GM18873 (cell line): ENCODE results near the gene NFKB2.

Source experiments
- ATAC-seq: cut with Tn5 transposase; IDR thresholded peaks from one replicate; pipeline ENCODE4 v1.9.1; 2021; ENCODE audit warnings: mild to moderate bottlenecking, moderate library complexity, moderate number of reproducible peaks; ENCODE audit not compliant: unreplicated experiment, low FRiP score

The NFKB2 gene

DNA sequence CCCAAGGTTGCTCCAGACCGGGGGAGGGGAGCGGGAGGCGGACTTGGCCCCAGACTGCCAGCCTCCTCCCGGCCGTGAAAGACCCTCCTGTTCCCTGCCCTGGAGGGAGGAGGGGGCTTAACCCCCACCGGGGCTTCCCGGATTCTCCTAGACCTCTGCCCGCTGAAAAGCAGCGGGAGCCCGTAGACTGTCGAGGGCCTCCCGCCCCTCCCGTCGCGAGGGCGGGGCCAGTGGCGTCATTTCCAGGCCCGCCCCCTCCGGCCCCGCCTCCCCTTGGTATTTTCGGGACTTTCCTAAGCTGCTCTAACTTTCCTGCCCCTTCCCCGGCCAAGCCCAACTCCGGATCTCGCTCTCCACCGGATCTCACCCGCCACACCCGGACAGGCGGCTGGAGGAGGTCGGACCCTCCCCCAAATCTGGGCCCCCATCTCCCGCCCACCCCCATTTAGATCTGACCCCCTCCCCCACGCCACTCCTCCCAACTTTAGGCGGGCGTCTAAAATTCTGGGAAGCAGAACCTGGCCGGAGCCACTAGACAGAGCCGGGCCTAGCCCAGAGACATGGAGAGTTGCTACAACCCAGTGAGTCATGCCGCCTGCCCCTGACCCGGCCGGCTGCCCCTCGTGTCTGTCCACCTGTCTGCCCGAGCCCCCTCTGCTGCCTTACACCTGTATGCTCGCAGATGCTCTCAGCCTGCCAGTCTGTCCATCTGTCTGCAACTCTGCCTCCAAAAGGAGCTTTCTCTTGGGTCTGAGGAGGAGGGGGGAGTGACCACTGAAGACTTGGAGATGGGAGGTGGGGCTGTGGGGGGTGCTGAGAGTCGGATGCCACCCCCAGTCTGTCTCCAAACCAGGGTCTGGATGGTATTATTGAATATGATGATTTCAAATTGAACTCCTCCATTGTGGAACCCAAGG lies at the start of gene NFKB2:
Gene NFKB2 (plus strand): TSS at position 306 of the 917 bp plus-strand sequence. CDS start 255 bp downstream, at position 561.
- no peak for ATAC-seq

DNA sequence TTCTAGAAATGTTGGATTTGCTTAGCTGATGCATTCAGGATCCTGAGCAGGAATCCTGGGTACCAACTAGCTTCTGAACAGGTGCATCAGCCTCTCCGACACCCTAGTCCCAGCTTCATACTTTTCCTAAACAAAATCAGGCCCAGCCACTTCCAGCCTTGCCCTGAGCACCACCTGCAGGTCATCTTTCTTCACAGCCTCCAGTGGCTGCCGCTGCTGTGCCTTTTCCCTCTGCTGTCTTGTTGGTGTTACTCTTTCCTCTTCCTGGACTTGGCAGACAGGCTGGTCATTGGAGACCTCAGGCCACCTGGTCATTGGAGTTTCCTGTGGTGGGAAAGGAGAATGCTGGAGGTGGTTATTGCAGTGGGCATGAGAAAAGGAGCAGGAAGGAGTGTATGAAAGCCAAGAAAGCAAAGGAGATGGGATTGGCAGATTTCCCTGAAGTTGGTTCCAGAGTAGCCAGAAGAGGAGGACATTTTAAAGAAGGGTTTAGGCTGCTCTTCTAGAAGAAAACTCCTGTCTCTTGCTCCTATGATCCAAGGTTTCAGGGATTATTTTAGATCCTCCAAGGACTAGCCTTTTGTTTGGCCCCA lies 48.2 kb upstream of the NFKB2 start:
- ATAC-seq, result no peak

DNA sequence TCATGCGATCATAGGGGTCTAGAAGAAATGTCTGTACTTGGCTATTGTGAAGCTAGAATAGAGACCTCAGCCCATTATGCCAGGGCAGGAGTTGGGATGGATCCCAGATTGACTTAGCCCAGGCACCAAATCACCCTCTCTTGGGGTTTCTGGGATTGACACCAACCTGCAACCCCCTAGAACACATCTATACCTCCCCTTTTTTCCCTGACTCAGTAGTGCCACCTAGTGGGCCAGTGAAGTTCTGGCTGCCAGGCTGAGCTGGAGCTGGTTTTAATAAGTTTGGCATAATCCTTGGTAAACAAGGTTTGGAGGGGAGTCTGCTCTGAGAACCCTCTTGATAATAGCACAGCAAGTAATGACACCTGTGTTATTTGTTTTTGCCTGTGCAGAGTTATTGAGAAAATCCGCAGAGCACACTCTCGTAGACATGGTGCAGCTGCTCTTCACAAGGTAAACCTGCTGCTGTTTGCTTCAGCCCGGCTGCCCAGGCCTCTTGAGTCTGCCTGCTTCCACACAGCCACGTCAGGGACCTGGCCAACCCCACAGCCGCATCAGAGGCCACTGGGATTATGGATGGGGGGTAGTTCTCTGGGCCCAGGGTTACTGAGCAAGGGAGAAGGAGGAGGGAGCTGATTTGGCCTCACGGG lies 43.3 kb upstream of the NFKB2 start:
- no peak for ATAC-seq

DNA sequence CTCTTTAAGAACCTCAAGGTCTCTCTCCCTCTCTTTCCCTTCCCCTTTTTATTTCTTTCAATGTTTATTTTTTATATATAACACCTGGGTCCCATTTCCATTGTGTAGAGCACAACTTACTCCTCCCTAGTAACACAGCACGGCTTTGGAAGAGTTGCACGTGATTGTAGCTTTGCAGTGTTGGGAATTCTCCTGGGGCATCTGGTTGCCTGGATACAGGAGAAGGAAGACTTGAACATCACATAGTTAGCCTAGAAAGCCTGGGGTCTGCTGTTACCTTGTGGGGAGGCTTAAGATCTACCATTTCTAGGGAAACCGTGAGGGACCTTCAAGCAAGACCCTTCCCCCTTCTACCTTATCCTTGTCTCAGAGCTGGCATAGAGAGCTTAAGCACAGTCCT lies 41.1 kb upstream of the NFKB2 start:
- ATAC-seq, result no peak

DNA sequence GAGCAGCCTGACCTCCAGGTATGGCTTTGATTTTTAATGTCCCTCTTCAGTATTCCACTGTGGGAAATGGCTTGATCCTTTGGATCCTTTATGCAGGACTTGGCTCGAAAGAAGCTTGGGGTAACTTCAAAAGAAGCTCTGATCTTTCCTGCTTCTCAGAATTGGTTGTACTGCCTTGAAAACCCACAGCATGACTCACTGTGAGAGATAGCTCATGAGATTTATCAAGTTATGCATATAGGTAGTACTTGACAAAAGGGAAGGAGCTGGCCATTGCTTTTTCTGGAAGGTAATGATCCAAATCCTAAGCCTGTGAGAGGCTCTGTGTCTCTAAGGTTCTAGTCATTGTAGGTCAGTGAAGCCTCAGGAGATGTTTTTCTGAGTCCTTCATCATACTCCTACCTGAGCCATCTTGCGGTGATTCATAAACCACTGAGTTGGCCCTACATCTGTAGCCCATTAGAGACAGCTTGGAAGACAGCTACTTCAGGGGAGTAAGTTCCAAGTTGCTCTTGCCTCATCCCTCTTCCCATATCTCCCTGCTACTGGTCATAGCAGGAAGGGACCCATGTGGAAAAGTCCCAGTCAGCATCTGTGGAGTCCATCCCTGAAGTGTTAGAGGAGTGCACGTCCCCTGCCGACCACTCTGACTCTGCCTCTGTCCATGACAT lies 36.7 kb upstream of the NFKB2 start:
- ATAC-seq, result no peak

DNA sequence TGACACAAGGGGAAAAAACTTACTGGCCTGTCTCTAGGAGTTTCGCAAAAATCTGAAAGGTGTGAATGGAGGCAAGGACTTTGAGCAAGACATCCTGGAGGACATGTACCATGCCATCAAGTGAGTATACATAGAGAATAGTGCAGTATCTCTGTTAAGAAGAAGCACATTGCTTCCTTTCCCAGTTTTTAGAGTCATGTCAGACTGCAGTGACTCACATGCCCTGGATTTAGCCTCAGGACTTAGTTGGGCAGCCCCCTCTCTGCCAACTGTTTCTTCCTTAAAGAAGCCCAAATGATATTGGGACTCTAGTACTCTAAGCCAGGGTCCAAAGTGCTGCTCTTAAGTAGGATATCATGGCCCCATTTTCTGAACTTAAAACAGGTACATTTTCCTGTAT lies 28.1 kb upstream of the NFKB2 start:
- ATAC-seq, result no peak

DNA sequence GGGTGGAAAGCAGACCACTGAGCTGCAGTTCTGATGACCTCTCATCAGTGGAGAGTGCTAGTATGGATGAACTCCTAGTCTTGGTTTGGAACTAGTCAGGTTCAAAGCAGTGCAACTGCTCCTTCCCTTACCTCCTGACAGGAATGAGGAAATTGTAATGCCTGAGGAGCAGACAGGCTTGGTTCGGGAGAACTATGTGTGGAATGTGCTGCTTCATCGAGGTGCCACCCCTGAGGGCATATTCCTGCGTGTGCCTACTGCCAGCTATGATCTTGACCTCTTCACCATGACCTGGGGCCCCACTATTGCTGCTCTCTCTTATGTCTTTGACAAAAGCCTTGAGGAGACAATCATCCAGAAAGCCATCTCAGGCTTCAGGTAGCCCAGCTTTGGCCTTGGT lies 27.4 kb upstream of the NFKB2 start:
- ATAC-seq, result no peak

DNA sequence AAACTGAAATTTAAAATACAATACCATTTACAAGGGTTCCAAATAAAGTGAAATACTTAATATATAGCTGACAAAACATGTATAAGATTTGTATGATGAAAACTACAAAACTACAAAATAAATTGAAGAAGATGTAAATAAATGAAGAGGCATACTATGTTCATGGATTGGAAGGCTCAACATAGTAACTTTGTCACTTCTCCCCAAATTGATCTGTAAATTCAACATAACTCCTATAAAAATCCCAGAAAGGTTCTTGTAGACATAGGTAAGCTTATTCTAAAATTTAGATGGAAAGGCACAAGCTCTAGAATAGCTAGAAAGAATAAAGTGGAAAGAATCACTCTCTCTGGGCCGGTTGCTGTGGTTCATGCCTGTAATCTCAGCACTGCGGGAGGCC lies 24.2 kb upstream of the NFKB2 start:
- no peak for ATAC-seq

DNA sequence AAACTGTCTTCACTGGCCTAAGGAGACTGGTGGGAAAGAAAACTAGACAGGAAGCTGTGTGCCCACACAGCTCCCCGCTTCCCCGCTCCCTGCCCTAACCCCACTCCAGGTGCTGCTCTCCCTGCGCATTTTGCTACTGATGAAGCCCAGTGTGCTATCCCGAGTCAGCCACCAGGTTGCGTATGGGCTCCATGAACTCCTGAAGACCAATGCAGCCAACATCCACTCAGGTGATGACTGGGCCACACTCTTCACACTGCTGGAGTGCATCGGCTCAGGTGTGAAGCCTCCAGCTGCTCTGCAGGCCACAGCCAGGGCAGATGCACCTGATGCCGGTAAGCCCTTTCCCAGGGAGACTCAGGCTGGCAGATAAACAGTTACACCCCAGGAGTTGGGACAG lies 20.3 kb upstream of the NFKB2 start:
- no peak for ATAC-seq

DNA sequence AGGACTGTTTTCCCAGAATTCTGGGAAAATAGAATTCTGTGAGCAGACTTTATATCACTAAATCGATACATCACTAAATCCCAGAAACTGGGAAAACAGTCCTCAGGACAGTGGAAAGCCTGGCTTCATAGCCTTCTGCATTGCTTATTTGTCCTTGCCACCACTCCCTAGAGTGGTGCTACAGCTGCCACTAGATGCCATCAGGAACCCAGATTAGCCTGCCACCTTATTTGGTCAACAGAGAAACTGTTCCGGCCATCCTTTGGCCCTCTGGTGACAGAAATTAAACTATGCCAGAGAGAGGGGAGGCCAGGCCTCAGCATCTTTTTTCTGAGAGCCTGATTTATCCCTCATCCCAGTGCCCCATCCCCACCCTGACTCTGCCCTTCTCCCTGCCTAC lies 19.6 kb upstream of the NFKB2 start:
- no peak for ATAC-seq

DNA sequence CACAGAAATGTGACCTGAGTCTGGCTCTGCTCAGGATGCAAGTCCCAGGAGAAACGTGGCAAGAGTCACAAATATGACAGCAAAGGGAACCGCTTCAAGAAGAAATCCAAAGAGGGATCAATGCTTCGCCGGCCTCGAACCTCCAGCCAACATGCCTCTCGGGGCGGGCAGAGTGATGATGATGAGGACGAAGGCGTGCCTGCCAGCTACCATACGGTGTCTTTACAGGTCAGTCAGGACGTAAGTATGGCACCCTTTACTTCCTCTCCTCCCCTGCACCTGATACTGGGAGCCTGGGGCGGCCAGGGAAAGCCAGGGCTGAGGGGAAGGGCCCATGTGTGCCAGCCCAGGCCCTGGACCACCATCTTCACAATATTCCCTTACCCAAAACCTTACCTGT lies 18.6 kb upstream of the NFKB2 start:
- no peak for ATAC-seq

DNA sequence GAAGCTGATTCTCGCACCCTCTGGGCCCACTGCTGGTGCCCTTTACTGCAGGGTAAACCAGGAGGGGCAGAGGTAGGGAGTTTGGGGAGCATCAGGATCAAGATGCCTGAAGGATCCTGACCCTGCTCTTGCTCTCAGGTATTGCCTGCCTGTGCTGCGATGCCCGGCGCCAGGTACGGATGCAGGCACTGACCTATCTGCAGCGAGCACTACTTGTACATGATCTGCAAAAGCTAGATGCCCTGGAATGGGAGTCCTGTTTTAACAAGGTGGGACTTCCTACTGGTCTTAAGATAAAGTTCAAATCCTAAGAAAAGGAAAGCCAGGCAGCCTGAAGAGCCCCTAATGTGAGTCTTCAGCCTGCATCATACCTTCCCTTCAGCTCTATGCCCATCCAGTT lies 16.1 kb upstream of the NFKB2 start:
- no peak for ATAC-seq

DNA sequence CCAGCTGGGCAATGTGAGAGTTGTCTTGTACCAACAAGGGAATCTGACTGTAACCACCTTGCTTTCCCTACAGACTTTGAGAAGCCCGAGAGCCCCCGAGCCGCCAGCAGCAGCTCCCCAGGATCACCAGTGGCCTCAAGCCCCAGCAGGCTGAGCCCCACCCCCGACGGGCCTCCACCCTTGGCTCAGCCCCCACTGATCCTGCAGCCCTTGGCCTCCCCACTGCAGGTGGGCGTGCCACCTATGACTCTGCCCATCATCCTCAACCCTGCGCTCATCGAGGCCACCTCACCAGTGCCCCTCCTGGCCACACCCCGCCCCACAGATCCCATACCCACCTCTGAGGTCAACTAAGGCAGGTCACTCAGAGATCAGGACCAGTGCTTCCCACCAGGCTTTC lies 13.5 kb upstream of the NFKB2 start:
- ATAC-seq, result no peak

DNA sequence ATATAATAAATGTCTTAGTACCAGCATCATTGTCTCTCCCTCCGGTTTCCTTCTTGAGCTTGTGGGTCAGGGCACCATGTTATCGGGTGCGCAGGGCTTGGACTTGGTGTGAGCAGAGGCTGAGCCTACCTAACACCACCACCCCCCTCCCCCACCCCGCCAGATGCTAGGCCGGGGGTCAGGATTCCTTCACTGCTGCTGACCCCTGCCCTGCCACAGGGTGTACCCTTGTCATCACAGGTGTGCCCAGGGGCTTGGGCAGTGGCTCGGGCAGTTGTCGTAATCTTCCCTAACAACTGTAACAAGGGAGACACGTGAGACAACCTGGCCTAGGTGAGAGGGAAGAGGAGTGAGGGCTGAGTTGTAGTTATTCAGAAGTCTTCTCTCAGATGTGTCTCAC lies 12.6 kb upstream of the NFKB2 start:
- ATAC-seq, result no peak

DNA sequence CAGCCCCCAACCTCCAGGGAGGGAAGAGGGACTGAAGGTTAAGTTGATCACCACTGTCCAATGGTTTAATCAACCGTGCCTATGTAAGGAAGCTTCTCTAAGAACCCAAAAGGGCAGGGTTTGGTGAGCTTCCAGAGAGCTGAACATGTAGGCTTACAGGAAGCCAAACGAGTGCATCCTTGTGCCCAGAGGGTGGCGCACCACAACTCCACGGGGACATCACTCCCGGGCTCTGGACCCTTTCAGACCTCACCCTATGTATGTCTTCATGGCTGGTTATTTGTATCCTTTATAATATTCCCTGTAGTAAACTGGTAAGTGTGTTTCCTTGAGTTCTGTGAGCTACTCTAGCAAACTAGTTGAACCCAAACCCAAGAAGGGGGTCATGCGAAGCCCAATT lies 11.5 kb upstream of the NFKB2 start:
- ATAC-seq, result no peak

DNA sequence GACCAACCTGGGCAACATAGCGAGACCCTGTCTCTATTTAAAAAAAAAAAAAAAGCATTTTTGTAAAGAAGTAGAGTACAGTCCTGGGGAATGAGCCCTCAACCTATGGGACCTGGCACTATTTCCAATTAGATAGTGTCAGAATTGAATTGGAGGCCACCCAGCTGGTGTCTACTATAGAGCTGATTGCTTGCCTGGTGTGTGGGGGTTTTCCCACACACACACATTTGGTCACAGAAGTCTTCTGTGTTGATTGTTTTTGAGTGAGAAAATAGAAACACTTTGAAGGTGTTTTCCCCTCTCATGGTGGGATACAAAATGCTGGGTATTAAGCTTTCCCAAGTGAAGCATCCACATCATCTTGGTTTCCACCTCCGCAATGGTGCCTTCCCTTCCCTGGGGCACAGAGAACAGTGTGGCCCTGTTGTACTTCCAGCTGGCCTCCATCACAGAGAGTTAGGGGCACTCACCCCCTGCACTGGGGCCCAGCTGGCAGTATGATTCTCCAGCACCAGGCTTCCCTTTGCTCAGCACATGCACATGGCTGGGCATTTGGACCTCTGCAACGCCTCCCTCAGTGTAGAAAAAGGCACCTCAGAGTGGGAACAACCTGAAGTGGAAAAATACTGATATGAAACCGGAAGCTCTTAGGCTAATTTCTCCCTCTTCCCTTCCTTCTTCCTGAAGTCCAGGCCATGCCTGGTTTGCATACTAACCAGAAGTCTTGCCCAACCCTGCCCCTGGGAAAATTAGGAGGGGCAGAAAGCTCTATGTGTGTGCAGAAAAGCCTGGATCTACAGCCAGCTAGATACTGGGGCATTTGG lies 10.7 kb upstream of the NFKB2 start:
- no peak for ATAC-seq

DNA sequence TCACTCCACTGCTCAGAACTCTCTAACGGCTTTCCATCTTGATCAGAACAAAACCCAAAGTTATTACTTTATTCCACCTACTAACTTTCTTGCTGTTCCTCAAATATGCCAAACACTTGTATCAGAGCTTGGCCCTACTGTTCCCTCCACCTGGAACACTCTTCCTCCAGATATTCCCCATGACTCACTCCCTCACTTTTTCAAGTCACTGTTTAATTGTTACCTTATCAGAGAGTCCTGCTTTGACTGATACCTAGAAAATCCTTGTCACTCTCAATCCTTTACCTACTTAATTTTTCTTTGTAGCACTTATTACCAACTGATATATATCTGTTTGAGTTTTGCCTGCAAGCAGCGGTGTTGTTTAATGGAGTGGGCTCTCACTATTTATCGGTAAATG lies 5.6 kb upstream of the NFKB2 start:
- ATAC-seq, result no peak

DNA sequence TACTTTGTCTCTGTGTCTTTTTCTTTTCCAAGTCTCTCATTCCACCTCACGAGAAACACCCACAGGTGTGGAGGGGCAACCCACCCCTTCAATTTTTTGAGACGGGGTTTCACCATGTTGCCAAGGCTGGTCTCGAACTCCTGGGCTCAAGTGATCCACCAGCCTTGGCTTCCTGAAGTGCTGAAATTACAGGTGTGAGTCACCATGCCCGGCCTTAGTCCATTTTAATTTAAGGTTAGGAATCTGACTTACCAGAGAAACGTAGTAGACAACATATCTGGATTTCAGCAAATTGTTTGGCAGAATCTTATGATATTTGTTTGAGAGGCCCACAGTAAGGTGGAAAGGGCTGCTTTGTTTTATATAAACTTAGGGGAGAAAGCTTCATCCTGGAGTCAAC lies 3.2 kb upstream of the NFKB2 start:
- no peak for ATAC-seq

DNA sequence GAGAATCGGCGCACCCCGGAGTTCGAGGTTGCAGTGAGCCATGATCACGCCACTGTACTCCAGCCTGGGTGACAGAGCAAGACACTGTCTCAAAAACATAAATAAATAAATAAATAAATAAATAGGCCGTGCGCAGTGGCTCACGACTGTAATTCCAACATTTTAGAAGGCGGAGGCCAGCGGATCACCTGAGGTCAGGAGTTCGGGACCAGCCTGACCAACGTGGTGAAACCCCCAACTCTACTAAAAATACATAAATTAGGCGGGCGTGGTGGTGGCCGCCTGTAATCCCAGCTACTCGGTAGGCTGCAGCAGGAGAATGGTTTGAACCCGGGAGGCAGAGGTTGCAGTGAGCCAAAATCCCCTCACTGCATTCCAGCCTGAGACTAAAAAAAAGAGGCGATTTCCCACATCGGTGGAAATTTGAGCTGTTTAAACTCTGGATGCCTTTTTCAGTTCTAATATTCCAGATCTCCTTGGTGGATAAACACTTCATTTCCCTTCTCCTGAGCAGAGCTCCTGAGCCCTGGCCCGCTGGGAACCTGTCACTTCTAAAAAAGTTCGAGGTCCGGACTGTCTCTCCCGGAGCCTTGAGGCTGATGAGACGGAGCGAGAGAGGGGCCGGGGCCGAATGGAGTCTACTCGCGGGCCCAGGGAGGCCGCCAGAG lies 2.0 kb upstream of the NFKB2 start:
- no peak for ATAC-seq
